Measurements from ENCODE around the gene SLC35A2.
"Not testable (repeated sequence)": the region's sequence is repeated elsewhere in the genome, so short reads cannot be mapped to it uniquely, and the experiment has no call there.

SLC35A2 gene

GRCh38 chrX:48854898-48855297 is 56.5 kb downstream of the SLC35A2 start:
- DNase-seq (ENCODE audit: low spot score), result no peak
- TF ChIP-seq CTCF (IDR thresholded peaks at IDR 0.05; ENCODE audit: extremely low read depth, missing control alignments), result no peak

- not testable (repeated sequence) for DNase-seq (ENCODE audit: low spot score)
These were observed 57.2 kb downstream of the SLC35A2 start for GRCh38 chrX:48854121-48854804.

GRCh38 chrX:48853494-48853893 is 58.0 kb downstream of the SLC35A2 start:
- DNase-seq (ENCODE audit: low spot score), result not testable (repeated sequence)
